Suppressor macrophage treated with lipopolysaccharide for 4 hours (primary cell): ENCODE measurements around the gene IFT122.

Source experiments
- DNase-seq: peaks from one replicate; pipeline ENCODE4 v3.0.0-alpha.2; 2020

The IFT122 gene

GRCh38 chr3:129442486-129442885 lies 2.5 kb downstream of the IFT122 start:
- DNase-seq: no peak

- no peak for DNase-seq
Measured at GRCh38 chr3:129442947-129443346, 2.9 kb downstream of the IFT122 start.

- DNase-seq: no peak
Measured at GRCh38 chr3:129445471-129445870, 5.4 kb downstream of the IFT122 start.

GRCh38 chr3:129446926-129447325 lies 6.9 kb downstream of the IFT122 start:
- no peak for DNase-seq

GRCh38 chr3:129448186-129448895 lies 8.3 kb downstream of the IFT122 start:
- DNase-seq: no peak

- DNase-seq: no peak
Measured at GRCh38 chr3:129449279-129450115, 9.5 kb downstream of the IFT122 start.

- DNase-seq: no peak
Measured at GRCh38 chr3:129453732-129454131, 13.7 kb downstream of the IFT122 start.

GRCh38 chr3:129460155-129460554 lies 20.1 kb downstream of the IFT122 start:
- DNase-seq: no peak

GRCh38 chr3:129460572-129460971 lies 20.5 kb downstream of the IFT122 start:
- no peak for DNase-seq

GRCh38 chr3:129461022-129461421 lies 21.0 kb downstream of the IFT122 start:
- DNase-seq: no peak

GRCh38 chr3:129461461-129462146 lies 21.6 kb downstream of the IFT122 start:
- no peak for DNase-seq

- DNase-seq: no peak
Measured at GRCh38 chr3:129462361-129462968, 22.4 kb downstream of the IFT122 start.

GRCh38 chr3:129463094-129463493 lies 23.1 kb downstream of the IFT122 start:
- DNase-seq: no peak

GRCh38 chr3:129463716-129464115 lies 23.7 kb downstream of the IFT122 start:
- DNase-seq: no peak

- DNase-seq: no peak
Measured at GRCh38 chr3:129467932-129468331, 27.9 kb downstream of the IFT122 start.

- no peak for DNase-seq
Measured at GRCh38 chr3:129469026-129469425, 29.0 kb downstream of the IFT122 start.

GRCh38 chr3:129470861-129471260 lies 30.8 kb downstream of the IFT122 start:
- no peak for DNase-seq

GRCh38 chr3:129473067-129473768 lies 33.2 kb downstream of the IFT122 start:
- DNase-seq: no peak

- no peak for DNase-seq
Measured at GRCh38 chr3:129473769-129474152, 33.7 kb downstream of the IFT122 start.

- DNase-seq: no peak
Measured at GRCh38 chr3:129474984-129475804, 35.2 kb downstream of the IFT122 start.

- DNase-seq: no peak
Measured at GRCh38 chr3:129475863-129476262, 35.8 kb downstream of the IFT122 start.

GRCh38 chr3:129476586-129476985 lies 36.6 kb downstream of the IFT122 start:
- DNase-seq: no peak
